H9 (cell line): Measurements from ENCODE around the gene CSDE1. TPM values are rescaled to one million over a fixed set of nuclear protein-coding genes. Genes with fewer than 3 reads are reported as not detected.

Source experiments
- DNase-seq: peaks from one replicate; pipeline ENCODE4 v3.0.0-alpha.2; 2017
- H2AFZ ChIP-seq: one replicate; pipeline ENCODE4 v1.6.1; 2013; ENCODE audit warnings: mild to moderate bottlenecking, low read length, control low read depth, moderate library complexity
- H2AK5ac ChIP-seq: 2 replicates; pipeline ENCODE4 v1.6.1; 2013; ENCODE audit warnings: low read length, control low read depth, mixed read lengths; ENCODE audit not compliant: insufficient read length
- H2BK120ac ChIP-seq: one replicate; pipeline ENCODE4 v1.6.1; 2013; ENCODE audit warnings: low read depth, mild to moderate bottlenecking, low read length, control low read depth, inconsistent platforms; ENCODE audit not compliant: poor library complexity, severe bottlenecking
- H2BK12ac ChIP-seq: 2 replicates; pipeline ENCODE4 v1.6.1; 2013; ENCODE audit warnings: low read length, control low read depth, mixed read lengths, low read depth; ENCODE audit not compliant: insufficient read length
- H2BK15ac ChIP-seq: 2 replicates; pipeline ENCODE4 v1.6.1; 2013; ENCODE audit warnings: low read depth, low read length, control low read depth
- H2BK20ac ChIP-seq: one replicate; pipeline ENCODE4 v1.6.1; 2013; ENCODE audit warnings: low read depth, mild to moderate bottlenecking, low read length, control low read depth, inconsistent platforms; ENCODE audit not compliant: poor library complexity, severe bottlenecking
- H2BK5ac ChIP-seq: 2 replicates; pipeline ENCODE4 v1.6.1; 2013; ENCODE audit warnings: low read length, control low read depth, mixed read lengths; ENCODE audit not compliant: insufficient read length
- H3K14ac ChIP-seq: 2 replicates; pipeline ENCODE4 v1.6.1; 2013; ENCODE audit warnings: low read length, control low read depth; ENCODE audit not compliant: insufficient read depth
- H3K18ac ChIP-seq: 2 replicates; pipeline ENCODE4 v1.6.1; 2013; ENCODE audit warnings: low read depth, mild to moderate bottlenecking, mixed read lengths, low read length, control low read depth; ENCODE audit not compliant: insufficient read length
- H3K23ac ChIP-seq: 2 replicates; pipeline ENCODE4 v1.6.1; 2013; ENCODE audit warnings: low read length, control low read depth, mixed read lengths, low read depth; ENCODE audit not compliant: insufficient read length
- H3K23me2 ChIP-seq: 2 replicates; pipeline ENCODE4 v1.6.1; 2013; ENCODE audit warnings: low read depth, mild to moderate bottlenecking, mixed read lengths, low read length, control low read depth; ENCODE audit not compliant: insufficient read length, poor library complexity, severe bottlenecking
- H3K27ac ChIP-seq: 2 replicates; pipeline ENCODE4 v1.5.1; 2013; ENCODE audit warnings: low read length, control low read depth, mixed read lengths, low read depth; ENCODE audit not compliant: insufficient read length
- H3K27me3 ChIP-seq: 2 replicates; pipeline ENCODE4 v1.6.1; 2013; ENCODE audit warnings: low read length, control low read depth, inconsistent platforms; ENCODE audit not compliant: insufficient read depth
- H3K4ac ChIP-seq: 2 replicates; pipeline ENCODE4 v1.6.1; 2013; ENCODE audit warnings: low read depth, mild to moderate bottlenecking, control low read depth, inconsistent platforms, low read length, moderate library complexity
- H3K4me1 ChIP-seq: 2 replicates; pipeline ENCODE4 v1.6.1; 2013; ENCODE audit warnings: low read length, control low read depth, inconsistent platforms; ENCODE audit not compliant: insufficient read depth
- H3K4me2 ChIP-seq: 2 replicates; pipeline ENCODE4 v1.6.1; 2013; ENCODE audit warnings: low read length, control low read depth, mixed read lengths; ENCODE audit not compliant: insufficient read length, insufficient read depth
- H3K56ac ChIP-seq: 2 replicates; pipeline ENCODE4 v1.6.1; 2013; ENCODE audit warnings: low read depth, mild to moderate bottlenecking, mixed read lengths, low read length, control low read depth; ENCODE audit not compliant: insufficient read length
- H3K79me1 ChIP-seq: 2 replicates; pipeline ENCODE4 v1.6.1; 2013; ENCODE audit warnings: low read depth, mild to moderate bottlenecking, moderate library complexity, low read length, control low read depth, inconsistent platforms; ENCODE audit not compliant: insufficient read depth, poor library complexity, severe bottlenecking
- H3K79me2 ChIP-seq: 2 replicates; pipeline ENCODE4 v1.6.1; 2013; ENCODE audit warnings: low read length, control low read depth, inconsistent platforms; ENCODE audit not compliant: insufficient read depth
- H3K9ac ChIP-seq: 2 replicates; pipeline ENCODE4 v1.6.1; 2013; ENCODE audit warnings: low read length, control low read depth, mixed read lengths; ENCODE audit not compliant: insufficient read length; ENCODE audit errors: extremely low read depth
- H3K9me3 ChIP-seq: one replicate; pipeline ENCODE4 v1.6.1; 2013; ENCODE audit warnings: low read depth, low read length, inconsistent platforms; ENCODE audit not compliant: control insufficient read depth
- H3T11ph ChIP-seq: one replicate; pipeline ENCODE4 v1.6.1; 2013; ENCODE audit warnings: mild to moderate bottlenecking, low read length, control low read depth, inconsistent platforms
- H4K20me1 ChIP-seq: one replicate; pipeline ENCODE4 v1.6.1; 2013; ENCODE audit not compliant: control insufficient read depth, insufficient read length, insufficient read depth
- H4K5ac ChIP-seq: 2 replicates; pipeline ENCODE4 v1.6.1; 2013; ENCODE audit warnings: low read depth, mild to moderate bottlenecking, mixed read lengths, low read length, control low read depth; ENCODE audit not compliant: insufficient read length
- H4K8ac ChIP-seq: replicated peaks from 2 replicates; pipeline ENCODE4 v1.6.1; 2013; ENCODE audit warnings: low read length, control low read depth, mixed read lengths, low read depth; ENCODE audit not compliant: insufficient read length
- H4K91ac ChIP-seq: 2 replicates; pipeline ENCODE4 v1.6.1; 2013; ENCODE audit warnings: low read depth, mild to moderate bottlenecking, moderate library complexity, mixed read lengths, low read length, control low read depth; ENCODE audit not compliant: insufficient read length
- H3K27ac Mint-ChIP-seq, 3 experiments: 2 replicates in 2 of 3; 3 replicates in 1 of 3; pipeline ENCODE4 v1.8.0; 2020 to 2021; ENCODE audit warnings: mixed read lengths in 3 of 3, mild to moderate bottlenecking in 1 of 3, moderate library complexity in 1 of 3
- H3K27me3 Mint-ChIP-seq: 2 replicates; pipeline ENCODE4 v1.8.0; 2021; ENCODE audit warnings: low read depth, mild to moderate bottlenecking, moderate library complexity, mixed read lengths
- H3K36me3 Mint-ChIP-seq, 3 experiments: 2 replicates in 2 of 3; 3 replicates in 1 of 3; pipeline ENCODE4 v1.8.0; 2020 to 2021; ENCODE audit warnings: low read depth in 3 of 3, mixed read lengths in 3 of 3; ENCODE audit not compliant: insufficient read depth in 1 of 3
- H3K4me1 Mint-ChIP-seq, 2 experiments: 2 replicates each; pipeline ENCODE4 v1.8.0; 2020; ENCODE audit warnings: mixed read lengths in 2 of 2
- H3K4me3 Mint-ChIP-seq, 2 experiments: 2 replicates in 1 of 2; 3 replicates in 1 of 2; pipeline ENCODE4 v1.8.0; 2020 to 2021; ENCODE audit warnings: mild to moderate bottlenecking in 2 of 2, mixed read lengths in 2 of 2, moderate library complexity in 1 of 2
- H3K9me3 Mint-ChIP-seq, 2 experiments: 2 replicates in 1 of 2; 3 replicates in 1 of 2; pipeline ENCODE4 v1.8.0; 2020; ENCODE audit warnings: mild to moderate bottlenecking in 2 of 2, mixed read lengths in 2 of 2, moderate library complexity in 1 of 2
- WGBS: extraction: QIAGEN DNeasy Blood & Tissue Kit; methylation state at CpG from one replicate; pipeline ENCODE4 v1.1.7; 2013; ENCODE audit warnings: missing lambda C conversion rate, low lambda C conversion rate, mixed read lengths; ENCODE audit not compliant: insufficient read length; ENCODE audit errors: extremely low coverage; 5-methylcytosine and 5-hydroxymethylcytosine counted together
- total RNA-seq: library from RNA; stranded (reverse); gene quantifications from 2 replicates; pipeline ENCODE4 v1.2.1, GENCODE V29; 2021
- TF ChIP-seq, protein P1 (sequence below): fragments of 200-600 bp; sonication (generic); conservative IDR thresholded peaks from 3 replicates; pipeline ENCODE4 v1.8.0; 2021; ENCODE audit warnings: antibody characterized with exemption, mild to moderate bottlenecking

Gene CSDE1
- total RNA-seq, 1 experiment from 2014 or later = 645 TPM

GRCh38 chr1:114770989-114771388, 13.2 kb upstream of the CSDE1 start:
- Histone ChIP-seq H3K79me2 (no peaks in the 10 kb centered on the region), H3K18ac (no peak overlapping the region), H2BK20ac (no peak overlapping the region), H3K4ac (no peak overlapping the region), H4K5ac (no peak overlapping the region), H4K8ac (no peak overlapping the region), H3T11ph (no peak overlapping the region), H4K20me1 (no peaks in the 10 kb centered on the region), H3K14ac (no peak overlapping the region), H3K23ac (no peak overlapping the region), H2AK5ac (no peak overlapping the region), H4K91ac (no peak overlapping the region), H3K9ac (no peak overlapping the region), H2BK15ac (no peak overlapping the region), H3K23me2 (no peaks in the 10 kb centered on the region), H2BK12ac (no peak overlapping the region), H2BK120ac (no peak overlapping the region), H3K56ac (no peak overlapping the region), H3K27me3 (no peaks in the 10 kb centered on the region), H2AFZ (no peak overlapping the region), H3K4me2 (no peak overlapping the region), H2BK5ac (no peak overlapping the region), H3K27ac (no peak overlapping the region), H3K79me1 (no peaks in the 10 kb centered on the region), H3K4me1 (no peaks in the 10 kb centered on the region), H3K9me3 (no peaks in the 10 kb centered on the region)
- Mint-ChIP-seq H3K27me3 (no peaks in the 10 kb centered on the region), H3K4me1 (no peaks in the 10 kb centered on the region), H3K9me3 (no peaks in the 10 kb centered on the region), H3K4me3 (no peak overlapping the region), H3K36me3 (peaks cover 2 to 29% (median 18%) of the 10 kb centered on the region in 3 experiments; a peak in 5 of 7 replicates), H3K27ac (no peak overlapping the region)
- no peak for DNase-seq
- no CpG with 5 or more reads among the region's 1 CpG for WGBS
- TF ChIP-seq, protein P1, sequence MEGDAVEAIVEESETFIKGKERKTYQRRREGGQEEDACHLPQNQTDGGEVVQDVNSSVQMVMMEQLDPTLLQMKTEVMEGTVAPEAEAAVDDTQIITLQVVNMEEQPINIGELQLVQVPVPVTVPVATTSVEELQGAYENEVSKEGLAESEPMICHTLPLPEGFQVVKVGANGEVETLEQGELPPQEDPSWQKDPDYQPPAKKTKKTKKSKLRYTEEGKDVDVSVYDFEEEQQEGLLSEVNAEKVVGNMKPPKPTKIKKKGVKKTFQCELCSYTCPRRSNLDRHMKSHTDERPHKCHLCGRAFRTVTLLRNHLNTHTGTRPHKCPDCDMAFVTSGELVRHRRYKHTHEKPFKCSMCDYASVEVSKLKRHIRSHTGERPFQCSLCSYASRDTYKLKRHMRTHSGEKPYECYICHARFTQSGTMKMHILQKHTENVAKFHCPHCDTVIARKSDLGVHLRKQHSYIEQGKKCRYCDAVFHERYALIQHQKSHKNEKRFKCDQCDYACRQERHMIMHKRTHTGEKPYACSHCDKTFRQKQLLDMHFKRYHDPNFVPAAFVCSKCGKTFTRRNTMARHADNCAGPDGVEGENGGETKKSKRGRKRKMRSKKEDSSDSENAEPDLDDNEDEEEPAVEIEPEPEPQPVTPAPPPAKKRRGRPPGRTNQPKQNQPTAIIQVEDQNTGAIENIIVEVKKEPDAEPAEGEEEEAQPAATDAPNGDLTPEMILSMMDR = no peak
